ENCODE measurements around the gene PACSIN2. TPM values are rescaled to one million over a fixed set of nuclear protein-coding genes. Genes with fewer than 3 reads are reported as not detected.
A peak's percentile ranks its signal among the peaks of the same experiment; 100 is the strongest.
"Not testable (repeated sequence)": the region's sequence is repeated elsewhere in the genome, so short reads cannot be mapped to it uniquely, and the experiment has no call there.

Gene PACSIN2
- total RNA-seq, 1 experiment from 2014 or later, result 103 TPM

GRCh38 chr22:42919199-42919598, 95.8 kb downstream of the PACSIN2 start:
- peak overlapping the region; percentile 24 for H3K4me2 ChIP-seq
- CTCF ChIA-PET, result interaction anchor here (0.6 to 1.5 kb wide), 2 partner anchors 52 to 104 kb away, joined by 6 to 8 read pairs; no protein-coding TSS in a partner anchor
- H3K79me2 ChIP-seq (ENCODE audit: low read depth), result peaks cover 85% of the 10 kb centered on the region
- no peak overlapping the region for H3K4me3 ChIP-seq
- no peaks in the 10 kb centered on the region for H3K9me2 ChIP-seq (ENCODE audit: insufficient read depth)
- H3F3A ChIP-seq (ENCODE audit: insufficient read depth, low read depth), result peaks cover 35% of the 10 kb centered on the region
- POLR2A ChIA-PET (ENCODE audit: unreplicated experiment), result interaction anchor here (0.7 kb wide), 1 partner anchor 96 kb away, joined by 4 read pairs; no protein-coding TSS in a partner anchor
- no peaks in the 10 kb centered on the region for H3K27me3 ChIP-seq (ENCODE audit: insufficient read depth, low read depth)
- H3K4me1 ChIP-seq (replicated peaks; ENCODE audit: insufficient read depth), result peaks cover 46% of the 10 kb centered on the region
- no peak overlapping the region for H2AFZ ChIP-seq
- no peaks in the 10 kb centered on the region for H3K36me3 ChIP-seq (ENCODE audit: low read depth)
- H3K9me3 ChIP-seq (ENCODE audit: insufficient read depth, low read depth), result no peaks in the 10 kb centered on the region
- BruUV-seq (replicated peaks), result no TSS peak
- no peak for TF ChIP-seq EZH2 (IDR thresholded peaks at IDR 0.05; ENCODE audit: low read depth)
- TF ChIP-seq CTCF (conservative IDR thresholded peaks at IDR 0.05), result no peak
- peak; percentile 38 to 75 for DNase-seq
- H4K20me1 ChIP-seq (ENCODE audit: insufficient read depth), result peaks cover 4% of the 10 kb centered on the region
- intact Hi-C loops (cut with micrococcal nuclease; ENCODE audit: unreplicated experiment), result no loop called here
- H3K27ac ChIP-seq, result peak overlapping the region; percentile 37

- DNase-seq, result no peak
- Histone ChIP-seq H4K20me1 (ENCODE audit: insufficient read depth) (peaks cover 4% of the 10 kb centered on the region), H3K4me1 (replicated peaks; ENCODE audit: insufficient read depth) (peaks cover 46% of the 10 kb centered on the region), H3K4me3 (no peak overlapping the region), H3K4me2 (no peak overlapping the region), H3K36me3 (ENCODE audit: low read depth) (no peaks in the 10 kb centered on the region), H3K79me2 (ENCODE audit: low read depth) (peaks cover 84% of the 10 kb centered on the region), H3K9me2 (ENCODE audit: insufficient read depth) (no peaks in the 10 kb centered on the region), H3K27ac (peak overlapping the region; percentile 37; the same call in 1 of the 2 replicates), H3K9me3 (ENCODE audit: insufficient read depth, low read depth) (no peaks in the 10 kb centered on the region), H3F3A (ENCODE audit: insufficient read depth, low read depth) (peaks cover 35% of the 10 kb centered on the region), H2AFZ (no peak overlapping the region), H3K27me3 (ENCODE audit: insufficient read depth, low read depth) (no peaks in the 10 kb centered on the region)
- no TSS peak for BruUV-seq (replicated peaks)
- TF ChIP-seq EZH2 (IDR thresholded peaks at IDR 0.05; ENCODE audit: low read depth) (no peak), CTCF (conservative IDR thresholded peaks at IDR 0.05) (no peak)
- ChIA-PET CTCF (interaction anchor here (0.6 to 1.5 kb wide), 2 partner anchors 51 to 104 kb away, joined by 6 to 8 read pairs; no protein-coding TSS in a partner anchor), POLR2A (ENCODE audit: unreplicated experiment) (no interaction called here)
- intact Hi-C loops (cut with micrococcal nuclease; ENCODE audit: unreplicated experiment), result no loop called here
These were observed 96.4 kb downstream of the PACSIN2 start for GRCh38 chr22:42918500-42918899.

GRCh38 chr22:42917358-42917757, 97.6 kb downstream of the PACSIN2 start:
- H3K4me3 ChIP-seq; H2AFZ ChIP-seq; POLR2A ChIA-PET (ENCODE audit: unreplicated experiment); H3K9me2 ChIP-seq (ENCODE audit: insufficient read depth); DNase-seq; H3K4me2 ChIP-seq; H3K9me3 ChIP-seq (ENCODE audit: insufficient read depth, low read depth); BruUV-seq (replicated peaks); intact Hi-C loops (cut with micrococcal nuclease; ENCODE audit: unreplicated experiment); H3K36me3 ChIP-seq (ENCODE audit: low read depth); H3K27me3 ChIP-seq (ENCODE audit: insufficient read depth, low read depth); H3K27ac ChIP-seq; H4K20me1 ChIP-seq (ENCODE audit: insufficient read depth): not testable (repeated sequence)
- Histone ChIP-seq H3K79me2 (ENCODE audit: low read depth) (peaks cover 81% of the 10 kb centered on the region), H3K4me1 (replicated peaks; ENCODE audit: insufficient read depth) (peaks cover 37% of the 10 kb centered on the region), H3F3A (ENCODE audit: insufficient read depth, low read depth) (peaks cover 26% of the 10 kb centered on the region)
- CTCF ChIA-PET, result interaction anchor here (0.6 kb wide), 1 partner anchor 142 kb away, joined by 21 read pairs; no protein-coding TSS in a partner anchor
